Measurements from ENCODE around the gene TINAGL1.

TINAGL1 gene

DNA sequence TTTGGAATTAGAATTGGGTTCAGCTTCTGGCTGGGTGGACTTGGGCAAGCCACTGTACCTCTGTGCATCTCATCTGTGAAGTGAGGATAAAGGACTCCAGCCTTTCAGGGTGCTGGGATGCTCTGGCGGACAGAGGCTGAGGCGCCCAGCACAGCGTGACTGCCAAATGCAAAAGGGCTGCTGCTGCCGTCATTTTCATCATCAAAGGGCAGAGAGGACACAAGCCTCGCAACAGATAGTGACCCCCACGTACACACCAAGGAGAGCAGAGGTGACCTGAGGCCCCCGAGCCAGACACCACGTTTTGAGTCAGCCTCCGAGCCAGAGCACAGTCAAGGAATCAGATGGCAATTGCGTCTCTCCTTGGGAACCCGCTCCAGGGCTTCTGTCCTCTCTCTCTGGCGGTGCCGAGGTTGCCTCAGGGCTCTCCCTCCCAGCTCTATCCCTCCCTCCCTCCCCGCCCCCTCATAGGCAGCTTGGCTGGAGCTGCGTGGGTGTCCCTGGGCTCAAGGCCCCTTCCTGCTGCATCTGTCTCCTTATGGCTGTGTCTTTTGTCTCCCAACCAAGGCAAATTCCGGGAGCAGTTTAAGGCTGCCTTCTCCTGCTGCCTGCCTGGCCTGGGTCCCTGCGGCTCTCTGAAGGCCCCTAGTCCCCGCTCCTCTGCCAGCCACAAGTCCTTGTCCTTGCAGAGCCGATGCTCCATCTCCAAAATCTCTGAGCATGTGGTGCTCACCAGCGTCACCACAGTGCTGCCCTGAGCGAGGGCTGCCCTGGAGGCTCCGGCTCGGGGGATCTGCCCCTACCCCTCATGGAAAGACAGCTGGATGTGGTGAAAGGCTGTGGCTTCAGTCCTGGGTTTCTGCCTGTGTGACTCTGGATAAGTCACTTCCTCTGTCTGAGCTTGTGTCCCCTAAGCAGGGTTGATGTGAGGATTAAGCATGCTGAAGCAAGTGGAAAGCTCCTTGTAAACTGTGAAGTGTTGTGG lies 50.2 kb downstream of the TINAGL1 start:
- DNase-seq (ENCODE audit: low read depth in 4 of 4, low spot score in 1 of 4): no peak

DNA sequence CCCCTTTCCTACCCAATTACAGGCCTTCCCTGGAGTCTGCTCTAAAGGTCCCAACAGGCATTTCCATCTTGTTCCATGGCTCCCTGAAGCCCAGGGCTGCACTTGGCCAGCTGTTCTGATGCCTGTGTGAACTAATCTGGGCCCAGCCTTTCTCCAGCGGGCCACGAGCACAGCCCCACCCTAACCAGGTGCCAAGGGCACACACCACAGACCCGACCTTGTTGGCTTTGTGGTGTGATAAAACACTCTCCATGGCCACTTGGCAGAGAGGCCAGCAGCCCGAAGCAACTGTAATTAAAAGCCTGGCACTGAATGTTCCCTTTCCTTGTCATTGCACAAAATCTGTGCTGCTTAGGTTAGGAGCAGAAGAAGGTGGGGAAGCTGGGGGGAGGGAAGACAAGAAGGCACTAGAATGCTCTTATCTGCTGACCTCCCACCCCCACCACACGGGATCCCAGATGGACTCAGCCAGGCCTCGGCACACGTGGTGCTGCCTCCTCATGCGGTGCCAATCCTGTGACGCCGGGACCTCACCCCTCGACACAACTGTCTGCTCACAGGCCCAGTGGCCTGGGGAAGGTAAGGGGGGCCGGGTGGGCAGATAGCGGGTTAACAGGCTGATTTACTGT lies 51.1 kb downstream of the TINAGL1 start:
- no peak for DNase-seq (ENCODE audit: low read depth in 4 of 4, low spot score in 1 of 4)

GRCh38 chr1:31627930-31628559 lies 51.7 kb downstream of the TINAGL1 start:
- DNase-seq (ENCODE audit: low read depth in 4 of 4, low spot score in 1 of 4): no peak

GRCh38 chr1:31628931-31629556 lies 52.7 kb downstream of the TINAGL1 start:
- no peak for DNase-seq (ENCODE audit: low read depth in 4 of 4, low spot score in 1 of 4)

- DNase-seq (ENCODE audit: low read depth in 4 of 4, low spot score in 1 of 4): no peak
These were observed 56.3 kb downstream of the TINAGL1 start for GRCh38 chr1:31632649-31633048.

- no peak for DNase-seq (ENCODE audit: low read depth in 4 of 4, low spot score in 1 of 4)
These were observed 56.8 kb downstream of the TINAGL1 start for GRCh38 chr1:31633117-31633516.
